ENCODE results near the gene ADAM21. TPM values are rescaled to one million over a fixed set of nuclear protein-coding genes. Genes with fewer than 3 reads are reported as not detected.
"Not testable (repeated sequence)": the region's sequence is repeated elsewhere in the genome, so short reads cannot be mapped to it uniquely, and the experiment has no call there.

ADAM21 gene
- total and polyA plus RNA-seq, 2 donors (not counting 3 experiments of a cell fraction or from before 2014, with no cell fraction given), result 0.06 TPM; not detected in 1

DNA sequence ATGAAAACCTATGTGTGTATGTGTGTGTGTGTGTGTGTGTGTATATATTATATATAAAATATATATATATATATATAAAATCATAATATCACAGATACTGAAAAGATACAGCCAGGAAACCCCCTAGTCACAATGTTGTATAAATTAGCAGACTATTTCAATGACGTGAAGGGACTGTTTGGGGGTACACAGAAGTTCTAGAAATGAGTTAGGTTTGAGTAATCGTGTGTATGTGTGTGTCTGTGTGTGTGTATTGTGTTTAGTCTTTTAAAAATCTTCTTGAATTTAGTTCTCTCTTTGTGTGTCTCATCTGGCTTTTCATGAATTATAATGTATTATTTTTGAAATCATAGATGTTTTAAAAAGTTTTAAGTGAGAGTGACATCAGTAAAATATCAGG lies 21.9 kb downstream of the ADAM21 start:
- no TSS peak for BruUV-seq (replicated peaks)
- intact Hi-C loops (cut with micrococcal nuclease), result no loop called here
- no peak overlapping the region for H3K4me2 ChIP-seq (ENCODE audit: insufficient read depth, low read length)
- no peaks in the 10 kb centered on the region for H3K9me1 ChIP-seq (replicated peaks; ENCODE audit: control insufficient read depth, extremely low read depth, insufficient read depth, low read length)
- TF ChIP-seq POLR2AphosphoS5 (IDR thresholded peaks at IDR 0.05; ENCODE audit: insufficient read depth, low read depth, low read length) (no peak), EZH2 (IDR thresholded peaks at IDR 0.05; ENCODE audit: borderline replicate concordance, low read depth, low read length, severe bottlenecking) (no peak), FOS (IDR thresholded peaks at IDR 0.05; ENCODE audit: borderline replicate concordance, insufficient read depth, low read length) (no peak), POLR2A (IDR thresholded peaks at IDR 0.05; ENCODE audit: low read depth, low read length) (no peak), JUN (IDR thresholded peaks at IDR 0.05; ENCODE audit: borderline replicate concordance, insufficient read depth, insufficient read length, low read depth) (no peak), CTCF (IDR thresholded peaks at IDR 0.05; ENCODE audit: extremely low read depth in 1 of 2, insufficient read depth in 1 of 2, low read depth in 1 of 2, low read length in 2 of 2) (no peak), GATA2 (IDR thresholded peaks at IDR 0.05; ENCODE audit: insufficient read depth, insufficient read length, low read depth, low read length) (no peak), MYC (IDR thresholded peaks at IDR 0.05; ENCODE audit: low read depth, low read length) (no peak)
- TF ChIP-seq, protein P1, sequence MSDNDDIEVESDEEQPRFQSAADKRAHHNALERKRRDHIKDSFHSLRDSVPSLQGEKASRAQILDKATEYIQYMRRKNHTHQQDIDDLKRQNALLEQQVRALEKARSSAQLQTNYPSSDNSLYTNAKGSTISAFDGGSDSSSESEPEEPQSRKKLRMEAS (IDR thresholded peaks at IDR 0.05; ENCODE audit: insufficient read depth, insufficient read length), result no peak
- no peaks in the 10 kb centered on the region for H3K9me3 ChIP-seq (replicated peaks; ENCODE audit: control insufficient read depth, insufficient read depth, low read length)
- H3K79me2 ChIP-seq (ENCODE audit: control insufficient read depth, insufficient read depth, low read length), result no peaks in the 10 kb centered on the region
- ChIA-PET CTCF (no interaction called here), POLR2A (no interaction called here)
- no peak for DNase-seq (ENCODE audit: low read depth, low spot score)
- no peaks in the 10 kb centered on the region for H3K4me1 ChIP-seq (ENCODE audit: control insufficient read depth, extremely low read depth, insufficient read depth, low read length)
- H4K20me1 ChIP-seq (replicated peaks; ENCODE audit: control insufficient read depth, extremely low read depth, insufficient read depth, low read length), result no peaks in the 10 kb centered on the region
- no peak overlapping the region for H3K27ac ChIP-seq (ENCODE audit: insufficient read depth, low read depth, low read length)
- no peaks in the 10 kb centered on the region for H3K27me3 ChIP-seq (ENCODE audit: control insufficient read depth in 2 of 2, insufficient read depth in 2 of 2, low read length in 2 of 2)
- dilution Hi-C loops (cut with MboI; ENCODE audit: extremely low pct_ligation_motif_present, low sequenced_read_pairs), result no loop called here
- no peaks in the 10 kb centered on the region for H3K36me3 ChIP-seq (ENCODE audit: control insufficient read depth in 2 of 2, extremely low read depth in 1 of 2, insufficient read depth in 2 of 2, low read length in 2 of 2)
- no peak overlapping the region for H2AFZ ChIP-seq (ENCODE audit: low read depth, low read length)
- no peak for FAIRE-seq
- no peak overlapping the region for H3K9ac ChIP-seq (replicated peaks; ENCODE audit: extremely low read depth, insufficient read depth, low read length)
- H3K4me3 ChIP-seq (replicated peaks in 1 of 3; ENCODE audit: insufficient read depth in 1 of 3, low read depth in 1 of 3, low read length in 3 of 3), result no peak overlapping the region

DNA sequence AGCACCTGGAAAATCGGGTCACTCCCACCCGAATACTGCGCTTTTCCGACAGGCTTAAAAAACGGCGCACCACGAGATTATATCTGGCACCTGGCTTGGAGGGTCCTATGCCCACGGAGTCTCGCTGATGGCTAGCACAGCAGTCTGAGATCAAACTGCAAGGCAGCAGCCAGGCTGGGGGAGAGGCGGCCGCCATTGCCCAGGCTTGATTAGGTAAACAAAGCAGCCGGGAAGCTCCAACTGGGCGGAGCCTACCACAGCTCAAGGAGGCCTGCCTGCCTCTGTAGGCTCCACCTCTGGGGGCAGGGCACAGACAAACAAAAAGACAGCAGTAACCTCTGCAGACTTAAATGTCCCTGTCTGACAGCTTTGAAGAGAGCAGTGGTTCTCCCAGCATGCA lies 23.5 kb downstream of the ADAM21 start:
- H3K4me1 ChIP-seq (ENCODE audit: control insufficient read depth, extremely low read depth, insufficient read depth, low read length); H3K27ac ChIP-seq (ENCODE audit: insufficient read depth, low read depth, low read length); dilution Hi-C loops (cut with MboI; ENCODE audit: extremely low pct_ligation_motif_present, low sequenced_read_pairs); FAIRE-seq; H4K20me1 ChIP-seq (replicated peaks; ENCODE audit: control insufficient read depth, extremely low read depth, insufficient read depth, low read length); H3K4me3 ChIP-seq (replicated peaks in 1 of 3; ENCODE audit: insufficient read depth in 1 of 3, low read depth in 1 of 3, low read length in 3 of 3); DNase-seq (ENCODE audit: low read depth, low spot score); H2AFZ ChIP-seq (ENCODE audit: low read depth, low read length); POLR2A ChIA-PET; H3K27me3 ChIP-seq (ENCODE audit: control insufficient read depth in 2 of 2, insufficient read depth in 2 of 2, low read length in 2 of 2); BruUV-seq (replicated peaks); H3K9me1 ChIP-seq (replicated peaks; ENCODE audit: control insufficient read depth, extremely low read depth, insufficient read depth, low read length); H3K79me2 ChIP-seq (ENCODE audit: control insufficient read depth, insufficient read depth, low read length); H3K9me3 ChIP-seq (replicated peaks; ENCODE audit: control insufficient read depth, insufficient read depth, low read length); intact Hi-C loops (cut with micrococcal nuclease); H3K4me2 ChIP-seq (ENCODE audit: insufficient read depth, low read length); H3K36me3 ChIP-seq (ENCODE audit: control insufficient read depth in 2 of 2, extremely low read depth in 1 of 2, insufficient read depth in 2 of 2, low read length in 2 of 2); CTCF ChIA-PET; H3K9ac ChIP-seq (replicated peaks; ENCODE audit: extremely low read depth, insufficient read depth, low read length): not testable (repeated sequence)

DNA sequence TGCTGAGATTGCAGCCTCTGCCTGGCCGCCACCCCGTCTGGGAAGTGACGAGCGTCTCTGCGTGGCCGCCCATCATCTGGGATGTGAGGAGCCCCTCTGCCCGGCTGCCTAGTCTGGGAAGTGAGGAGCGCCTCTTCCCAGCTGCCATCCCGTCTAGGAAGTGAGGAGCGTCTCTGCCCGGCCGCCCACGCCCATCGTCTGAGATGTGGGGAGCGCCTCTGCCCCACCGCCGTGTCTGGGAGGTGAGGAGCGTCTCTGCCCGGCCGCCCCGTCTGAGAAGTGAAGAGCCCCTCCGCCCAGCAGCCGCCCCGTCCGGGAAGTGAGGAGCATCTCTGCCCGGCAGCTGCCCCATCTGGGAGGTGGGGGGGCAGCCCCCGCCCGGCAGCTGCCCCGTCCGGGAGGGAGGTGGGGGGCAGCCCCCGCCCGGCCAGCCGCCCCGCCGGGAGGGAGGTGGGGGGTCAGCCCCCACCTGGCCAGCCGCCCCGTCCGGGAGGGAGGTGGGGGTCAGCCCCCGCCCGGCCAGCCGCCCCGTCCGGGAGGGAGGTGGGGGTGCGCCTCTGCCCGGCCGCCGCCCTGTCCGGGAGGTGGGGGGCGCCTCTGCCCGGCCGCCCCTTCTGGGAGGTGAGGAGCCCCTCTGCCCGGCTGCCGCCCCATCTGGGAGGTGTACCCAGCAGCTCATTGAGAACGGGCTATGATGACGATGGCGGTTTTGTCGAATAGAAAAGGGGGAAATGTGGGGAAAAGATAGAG lies 25.6 kb downstream of the ADAM21 start:
- H3K4me3 ChIP-seq (replicated peaks in 1 of 3; ENCODE audit: insufficient read depth in 1 of 3, low read depth in 1 of 3, low read length in 3 of 3); BruUV-seq (replicated peaks); H4K20me1 ChIP-seq (replicated peaks; ENCODE audit: control insufficient read depth, extremely low read depth, insufficient read depth, low read length); H3K9me3 ChIP-seq (replicated peaks; ENCODE audit: control insufficient read depth, insufficient read depth, low read length); H3K9ac ChIP-seq (replicated peaks; ENCODE audit: extremely low read depth, insufficient read depth, low read length); H2AFZ ChIP-seq (ENCODE audit: low read depth, low read length); POLR2A ChIA-PET; H3K36me3 ChIP-seq (ENCODE audit: control insufficient read depth in 2 of 2, extremely low read depth in 1 of 2, insufficient read depth in 2 of 2, low read length in 2 of 2); H3K4me2 ChIP-seq (ENCODE audit: insufficient read depth, low read length); DNase-seq (ENCODE audit: low read depth, low spot score); CTCF ChIA-PET; intact Hi-C loops (cut with micrococcal nuclease); H3K9me1 ChIP-seq (replicated peaks; ENCODE audit: control insufficient read depth, extremely low read depth, insufficient read depth, low read length); H3K4me1 ChIP-seq (ENCODE audit: control insufficient read depth, extremely low read depth, insufficient read depth, low read length); H3K27me3 ChIP-seq (ENCODE audit: control insufficient read depth in 2 of 2, insufficient read depth in 2 of 2, low read length in 2 of 2); FAIRE-seq; H3K27ac ChIP-seq (ENCODE audit: insufficient read depth, low read depth, low read length); H3K79me2 ChIP-seq (ENCODE audit: control insufficient read depth, insufficient read depth, low read length); dilution Hi-C loops (cut with MboI; ENCODE audit: extremely low pct_ligation_motif_present, low sequenced_read_pairs): not testable (repeated sequence)

All from endothelial cell of umbilical vein (primary cell).